PC-3 (cell line): ENCODE results near the gene KRTCAP2. TPM values are rescaled to one million over a fixed set of nuclear protein-coding genes. Genes with fewer than 3 reads are reported as not detected.
"Not testable (repeated sequence)": the region's sequence is repeated elsewhere in the genome, so short reads cannot be mapped to it uniquely, and the experiment has no call there.

ENCODE experiments used
- ATAC-seq: fragments of 200-7000 bp; cut with Tn5 transposase; 2 replicates; pipeline ENCODE4 v1.9.1; 2020; ENCODE audit warnings: mild to moderate bottlenecking, moderate library complexity
- BruUV-seq: library from RNA; stranded (reverse); fragments of 400-500 nt; replicated peaks from 2 replicates; lab custom pipeline; 2021; lab: Mats Ljungman, UMichigan
- CTCF ChIA-PET: fragments of 300-600 bp; sonication (Branson Sonifier 250); formaldehyde crosslinking; loops from one replicate; lab custom pipeline; 2022; ENCODE audit warnings: antibody characterized with exemption; lab: Charles Lee
- POLR2A ChIA-PET: fragments of 300-600 bp; sonication (Branson Sonifier 250); formaldehyde crosslinking; loops from one replicate; lab custom pipeline; 2022; ENCODE audit warnings: antibody characterized with exemption; ENCODE audit not compliant: unreplicated experiment; lab: Charles Lee
- DNase-seq: peaks from one replicate; pipeline ENCODE4 v3.0.0-alpha.2; 2015
- H2AFZ ChIP-seq: fragments of 300-600 bp; sonication (generic); 2 replicates; pipeline ENCODE4 v1.6.0; 2016; ENCODE audit warnings: antibody characterized with exemption, low read length
- H3F3A ChIP-seq: fragments of 300-600 bp; sonication (generic); one replicate; pipeline ENCODE4 v1.6.0; 2017; ENCODE audit warnings: antibody characterized with exemption, low read length, control low read depth, mild to moderate bottlenecking; ENCODE audit not compliant: unreplicated experiment
- H3K27ac ChIP-seq: fragments of 300-600 bp; sonication (generic); 2 replicates; pipeline ENCODE4 v1.5.1; 2016; ENCODE audit warnings: mild to moderate bottlenecking, low read length
- H3K27me3 ChIP-seq: fragments of 300-600 bp; sonication (generic); 2 replicates; pipeline ENCODE4 v1.6.1; 2016; ENCODE audit warnings: low read length, mixed read lengths
- H3K36me3 ChIP-seq: fragments of 300-600 bp; sonication (generic); 2 replicates; pipeline ENCODE4 v1.6.1; 2016; ENCODE audit warnings: low read depth, mixed run types, low read length, mixed read lengths
- H3K4me1 ChIP-seq: fragments of 300-600 bp; sonication (generic); 2 replicates; pipeline ENCODE4 v1.5.1; 2016; ENCODE audit warnings: low read length; ENCODE audit not compliant: insufficient read depth
- H3K4me2 ChIP-seq: fragments of 300-600 bp; sonication (generic); 2 replicates; pipeline ENCODE4 v1.6.0; 2016; ENCODE audit warnings: low read length
- H3K4me3 ChIP-seq: fragments of 300-600 bp; sonication (generic); 2 replicates; pipeline ENCODE4 v1.5.1; 2016; ENCODE audit warnings: mild to moderate bottlenecking, low read length, mixed read lengths
- H3K79me2 ChIP-seq: fragments of 300-600 bp; sonication (generic); 2 replicates; pipeline ENCODE4 v1.6.1; 2017; ENCODE audit warnings: low read length, mixed read lengths
- H3K9ac ChIP-seq: fragments of 300-600 bp; sonication (generic); 2 replicates; pipeline ENCODE4 v1.6.0; 2016; ENCODE audit warnings: mild to moderate bottlenecking, low read length
- H3K9me2 ChIP-seq: fragments of 300-600 bp; sonication (generic); replicated peaks from 2 replicates; pipeline ENCODE4 v1.6.1; 2016; ENCODE audit warnings: mixed run types, low read length, mixed read lengths
- H3K9me3 ChIP-seq: fragments of 300-600 bp; sonication (generic); 2 replicates; pipeline ENCODE4 v1.6.1; 2016; ENCODE audit warnings: low read length, mixed read lengths
- H4K20me1 ChIP-seq: fragments of 300-600 bp; sonication (generic); 2 replicates; pipeline ENCODE4 v1.6.1; 2016; ENCODE audit warnings: low read length, mixed read lengths
- CTCF ChIP-seq: fragments of 300-600 bp; sonication (generic); conservative IDR thresholded peaks from 2 replicates; pipeline ENCODE4 v1.5.1; 2017; ENCODE audit warnings: antibody characterized with exemption, low read depth, mild to moderate bottlenecking, low read length
- EZH2 ChIP-seq: fragments of 300-600 bp; sonication (generic); IDR thresholded peaks from one replicate; pipeline ENCODE4 v1.6.1; 2017; ENCODE audit warnings: antibody characterized with exemption, mild to moderate bottlenecking, low read length; ENCODE audit not compliant: unreplicated experiment
- EZH2phosphoT487 ChIP-seq: fragments of 300-600 bp; sonication (generic); IDR thresholded peaks from 2 replicates; pipeline ENCODE4 v1.6.1; 2018; ENCODE audit warnings: mild to moderate bottlenecking, antibody characterized with exemption, low read length, borderline replicate concordance
- intact Hi-C: fragments of 100-400 bp; cut with micrococcal nuclease; formaldehyde crosslinking; loops from 2 replicates; pipeline ENCODE4 v1.9.0; 2023
- total RNA-seq: library from RNA; depleted of rRNA; stranded (reverse); fragments of >200 nt; gene quantifications from 2 replicates; pipeline ENCODE4 v1.2.3, GENCODE V29; 2014

Gene KRTCAP2
- total RNA-seq, 1 experiment from 2014 or later: 241 TPM

GRCh38 chr1:155196103-155196892 is 23.2 kb upstream of the KRTCAP2 start:
- Histone ChIP-seq H3K9me3 (no peaks in the 10 kb centered on the region), H3K9ac (no peak overlapping the region), H3K4me2 (peak overlapping the region; percentile 91), H3K27me3 (no peaks in the 10 kb centered on the region), H3F3A (no peaks in the 10 kb centered on the region), H3K9me2 (no peaks in the 10 kb centered on the region), H3K27ac (no peak overlapping the region), H3K36me3 (peaks cover 4% of the 10 kb centered on the region; the same call in 1 of the 2 replicates), H3K4me3 (peak overlapping the region; percentile 70; the same call in 1 of the 2 replicates), H3K4me1 (peaks cover 27% of the 10 kb centered on the region), H4K20me1 (no peaks in the 10 kb centered on the region), H2AFZ (no peak overlapping the region), H3K79me2 (peaks cover 4% of the 10 kb centered on the region; the same call in 1 of the 2 replicates)
- DNase-seq (no peak), ATAC-seq (no peak)
- no TSS peak for BruUV-seq
- ChIA-PET CTCF (no interaction called here), POLR2A (interaction anchor here (0.7 kb wide), 1 partner anchor 23 kb away, joined by 4 read pairs; the partner anchor contains the start of gene KRTCAP2)
- no peak for TF ChIP-seq EZH2phosphoT487
- intact Hi-C loops: no loop called here

- no peak overlapping the region for H3K27ac ChIP-seq
- peaks cover 4% of the 10 kb centered on the region; the same call in 1 of the 2 replicates for H3K36me3 ChIP-seq
- POLR2A ChIA-PET: interaction anchor here (0.6 to 2.1 kb wide), 3 partner anchors 13 to 193 kb away, joined by 4 to 8 read pairs (median 7); partner anchors contain the start of genes KRTCAP2, MTX1 and ZBTB7B
These were observed 22.3 kb upstream of the KRTCAP2 start for GRCh38 chr1:155195201-155196102.

GRCh38 chr1:155193991-155194240 is 20.8 kb upstream of the KRTCAP2 start:
- not testable (repeated sequence) for ATAC-seq, DNase-seq, H4K20me1 ChIP-seq, H3K9me2 ChIP-seq, H3F3A ChIP-seq, H3K9me3 ChIP-seq, H3K36me3 ChIP-seq, H3K79me2 ChIP-seq, BruUV-seq, H3K27me3 ChIP-seq
- Histone ChIP-seq H2AFZ (peak overlapping the region; percentile 96), H3K4me1 (peaks cover 27% of the 10 kb centered on the region), H3K4me2 (peak overlapping the region; percentile 91), H3K9ac (peak overlapping the region; percentile 55), H3K4me3 (peak overlapping the region; percentile 70), H3K27ac (peak overlapping the region; percentile 75)
- intact Hi-C loops: loop anchor here (2.0 to 5.0 kb wide), 2 partner anchors 17 to 33 kb away; no protein-coding TSS in a partner anchor
- ChIA-PET POLR2A (interaction anchor here (0.5 to 2.1 kb wide), 5 partner anchors 12 to 129 kb away, joined by 3 to 8 read pairs (median 5); partner anchors contain the start of genes KRTCAP2 and MTX1), CTCF (interaction anchor here (0.6 to 2.7 kb wide), 7 partner anchors 14 to 519 kb away, joined by 3 to 25 read pairs (median 8); partner anchors contain the start of genes KRTCAP2, MTX1 and THBS3)

More at GRCh38 chr1:155195201-155196102, 22.3 kb upstream of the KRTCAP2 start:
- no peak overlapping the region for H2AFZ ChIP-seq
- TF ChIP-seq EZH2 (no peak), EZH2phosphoT487 (no peak), CTCF (no peak)
- no peaks in the 10 kb centered on the region for H3K9me2 ChIP-seq
- no peaks in the 10 kb centered on the region for H3K9me3 ChIP-seq
- peaks cover 4% of the 10 kb centered on the region; the same call in 1 of the 2 replicates for H3K79me2 ChIP-seq
- H3K4me1 ChIP-seq: peaks cover 27% of the 10 kb centered on the region
- TSS peak; percentile 52 for BruUV-seq
- no peaks in the 10 kb centered on the region for H4K20me1 ChIP-seq
- H3K27me3 ChIP-seq: no peaks in the 10 kb centered on the region
- CTCF ChIA-PET: interaction anchor here (2.7 kb wide), 1 partner anchor 22 kb away, joined by 25 read pairs; the partner anchor contains the start of gene KRTCAP2
- peak overlapping the region; percentile 55 for H3K9ac ChIP-seq
- ATAC-seq (no peak), DNase-seq (no peak)
- H3F3A ChIP-seq: no peaks in the 10 kb centered on the region
- H3K4me3 ChIP-seq: peak overlapping the region; percentile 70
- H3K4me2 ChIP-seq: peak overlapping the region; percentile 91
- intact Hi-C loops: no loop called here
